NCI-H2107 treated with DMSO at 0.1 percent for 48 hours (cell line): Measurements from ENCODE around the gene MED27.

Source experiments
- DNase-seq: peaks from one replicate; lab custom pipeline; 2025; ENCODE audit not compliant: unreplicated experiment; lab: John Stamatoyannopoulos, UW

Gene MED27

GRCh38 chr9:132044176-132044875, 35.3 kb downstream of the MED27 start:
- no peak for DNase-seq

DNA sequence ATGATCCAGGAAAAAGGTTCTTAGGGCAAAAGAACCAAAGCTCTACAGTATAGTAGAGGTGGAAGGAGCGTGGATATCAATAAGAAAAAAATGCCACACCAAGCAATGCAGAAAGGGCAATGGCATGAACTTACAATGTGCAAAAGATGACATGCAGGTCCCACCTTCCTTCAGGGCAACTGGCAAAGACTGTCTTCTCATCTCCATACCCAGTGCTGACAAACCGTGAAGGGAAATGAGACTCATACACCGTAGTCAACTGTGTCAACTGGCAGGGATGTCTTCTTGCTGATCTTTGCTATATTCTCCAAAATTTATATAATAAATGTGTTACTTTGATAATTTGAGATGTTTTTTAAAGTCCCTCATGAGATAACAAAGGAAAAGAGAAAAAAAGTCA, 36.0 kb downstream of the MED27 start:
- no peak for DNase-seq

GRCh38 chr9:132042324-132042723, 37.3 kb downstream of the MED27 start:
- DNase-seq = no peak

DNA sequence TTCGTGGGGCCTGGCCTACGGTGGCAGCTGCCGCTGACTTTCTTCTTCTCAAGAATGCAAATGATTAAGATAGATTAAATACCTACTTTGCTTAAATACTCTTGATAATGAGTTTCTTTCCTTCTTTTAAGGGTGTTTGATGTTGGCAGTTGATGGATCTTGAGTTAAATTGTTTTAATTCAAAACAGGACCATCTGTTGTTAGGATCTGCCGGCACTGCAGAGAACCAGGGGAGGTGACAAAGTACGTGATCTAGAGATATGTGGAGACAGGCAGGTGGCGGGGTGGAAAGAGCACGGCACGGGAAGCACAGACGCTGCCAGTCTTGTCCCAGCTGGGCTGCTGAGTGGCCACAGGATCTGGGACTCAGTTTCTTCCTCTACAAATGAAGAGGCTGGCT, 37.9 kb downstream of the MED27 start:
- DNase-seq = no peak

DNA sequence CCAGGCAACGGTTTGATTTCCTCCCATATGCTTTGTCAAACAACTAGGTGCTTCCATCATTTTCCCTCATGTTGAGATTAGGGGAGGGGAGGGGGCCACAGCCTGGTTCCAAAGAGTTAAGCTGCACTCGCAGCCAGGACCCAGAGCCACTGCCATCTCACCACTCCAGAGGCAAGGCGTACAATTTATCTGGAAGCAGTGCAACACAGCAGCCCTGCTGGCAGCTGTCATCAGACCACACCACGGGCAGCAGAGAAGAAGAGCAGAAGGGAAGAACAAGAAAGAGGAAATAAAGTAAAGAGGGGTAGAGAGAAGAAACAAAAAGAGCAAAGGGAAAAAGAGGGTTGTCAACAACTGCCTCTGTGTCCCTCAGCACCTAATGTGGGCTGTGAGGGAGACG, 38.9 kb downstream of the MED27 start:
- DNase-seq = no peak

- DNase-seq = no peak
Observed at GRCh38 chr9:132040246-132040645, 39.4 kb downstream of the MED27 start.

- DNase-seq = no peak
Observed at GRCh38 chr9:132039284-132039683, 40.4 kb downstream of the MED27 start.

GRCh38 chr9:132037458-132037857, 42.2 kb downstream of the MED27 start:
- DNase-seq = peak; percentile 91

DNA sequence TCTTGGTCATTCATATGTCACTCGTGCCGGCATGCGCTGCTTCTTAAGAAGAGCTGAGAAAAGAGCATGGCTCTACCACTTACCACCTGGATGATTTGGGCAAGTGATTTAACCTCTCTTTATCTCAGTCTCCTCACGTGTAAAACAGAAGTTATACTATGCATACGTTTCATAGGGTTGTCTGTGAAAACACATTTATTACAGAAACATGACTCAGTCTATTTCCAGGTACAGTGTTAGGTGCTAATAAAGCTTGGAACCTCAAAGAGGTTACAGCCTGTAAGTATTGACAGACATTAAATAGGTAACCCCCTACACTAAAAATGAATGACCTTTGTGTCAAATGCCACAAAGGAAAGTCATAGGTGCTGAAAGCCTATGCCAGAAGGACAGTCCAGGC, 43.1 kb downstream of the MED27 start:
- DNase-seq = no peak

DNA sequence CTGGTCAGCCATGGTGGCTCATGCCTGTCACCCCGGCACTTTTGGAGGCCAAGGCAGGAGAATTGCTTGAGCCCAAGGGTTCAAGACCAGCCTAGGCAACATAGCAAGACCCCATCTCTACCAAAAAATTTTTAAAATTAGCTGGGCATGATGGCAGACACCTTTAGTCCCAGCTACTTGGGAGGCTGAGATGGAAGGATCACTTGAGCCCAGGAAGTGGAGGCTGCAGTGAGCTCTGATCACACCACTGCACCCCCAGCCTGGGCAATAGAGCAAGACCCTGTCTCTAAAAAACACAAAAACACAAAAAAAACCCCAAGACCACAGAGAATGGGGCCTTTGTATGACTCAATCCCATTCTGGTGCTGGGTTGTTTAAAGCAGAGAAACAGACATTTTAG, 44.0 kb downstream of the MED27 start:
- no peak for DNase-seq

DNA sequence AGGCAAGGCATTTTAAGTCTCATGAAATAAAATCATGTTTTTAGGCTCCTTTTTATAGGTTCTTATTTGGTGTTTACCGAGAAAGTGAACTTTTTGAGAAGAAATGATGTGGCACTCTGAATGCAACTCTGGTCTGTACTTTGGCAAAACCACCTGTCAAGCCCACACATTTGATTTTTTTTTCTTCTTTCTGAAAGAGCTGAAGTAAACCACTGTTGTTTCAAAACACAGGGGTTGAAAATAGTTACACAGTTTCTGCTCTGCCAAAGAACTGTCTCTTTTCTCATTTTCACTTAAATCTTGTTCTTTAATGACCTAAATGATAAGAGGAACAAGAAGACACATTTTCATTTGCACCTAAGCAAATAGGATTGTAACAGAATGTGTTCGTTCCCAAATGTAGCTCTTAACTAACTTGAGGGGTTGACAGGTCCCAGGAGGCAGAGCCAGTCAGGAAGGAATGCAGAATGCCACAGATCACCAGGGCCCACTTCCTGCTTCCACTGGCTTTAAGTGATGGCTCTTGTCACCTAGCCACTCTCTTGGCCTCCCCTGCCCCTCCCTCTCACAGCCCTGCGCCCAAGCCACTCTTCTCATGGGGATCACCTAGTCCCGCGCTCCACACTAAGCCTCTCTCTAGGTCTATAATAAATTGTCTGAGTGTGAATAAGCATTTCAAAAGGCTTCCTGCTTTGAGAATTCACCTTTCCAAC, 47.3 kb downstream of the MED27 start:
- DNase-seq = no peak

GRCh38 chr9:132031467-132032237, 48.0 kb downstream of the MED27 start:
- DNase-seq = no peak

DNA sequence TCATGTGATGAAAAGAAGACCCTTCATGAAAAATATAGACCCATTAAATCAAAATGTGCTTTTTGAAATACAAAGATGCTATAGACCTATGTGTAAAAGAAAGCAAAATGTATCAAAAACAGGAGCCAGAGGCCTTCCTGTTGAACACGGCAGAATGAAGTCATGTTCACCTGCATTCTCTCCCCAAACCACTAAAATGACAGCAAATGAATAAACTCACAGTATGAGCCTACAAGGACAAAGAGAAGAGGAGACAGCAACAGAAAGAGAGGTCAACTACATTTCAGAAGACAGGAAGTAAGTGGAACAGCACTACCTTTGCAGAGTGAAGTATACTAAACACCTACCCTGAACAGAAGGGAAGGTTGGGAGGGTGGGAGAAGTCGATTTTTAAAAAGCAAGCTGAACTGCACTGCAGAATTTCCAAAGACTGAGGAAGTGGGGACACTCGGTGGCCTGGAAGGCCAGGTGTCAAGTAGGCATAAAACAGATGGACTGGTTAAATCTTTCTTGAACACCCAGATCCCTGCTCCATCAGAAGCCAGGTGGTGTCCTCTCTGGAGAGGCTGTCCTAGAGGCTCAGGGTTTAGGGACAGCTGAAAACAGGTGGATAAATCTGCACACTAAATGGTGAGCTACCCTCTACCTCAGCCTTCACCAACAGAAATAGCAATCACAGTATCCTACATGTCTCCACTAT, 48.9 kb downstream of the MED27 start:
- DNase-seq = no peak

DNA sequence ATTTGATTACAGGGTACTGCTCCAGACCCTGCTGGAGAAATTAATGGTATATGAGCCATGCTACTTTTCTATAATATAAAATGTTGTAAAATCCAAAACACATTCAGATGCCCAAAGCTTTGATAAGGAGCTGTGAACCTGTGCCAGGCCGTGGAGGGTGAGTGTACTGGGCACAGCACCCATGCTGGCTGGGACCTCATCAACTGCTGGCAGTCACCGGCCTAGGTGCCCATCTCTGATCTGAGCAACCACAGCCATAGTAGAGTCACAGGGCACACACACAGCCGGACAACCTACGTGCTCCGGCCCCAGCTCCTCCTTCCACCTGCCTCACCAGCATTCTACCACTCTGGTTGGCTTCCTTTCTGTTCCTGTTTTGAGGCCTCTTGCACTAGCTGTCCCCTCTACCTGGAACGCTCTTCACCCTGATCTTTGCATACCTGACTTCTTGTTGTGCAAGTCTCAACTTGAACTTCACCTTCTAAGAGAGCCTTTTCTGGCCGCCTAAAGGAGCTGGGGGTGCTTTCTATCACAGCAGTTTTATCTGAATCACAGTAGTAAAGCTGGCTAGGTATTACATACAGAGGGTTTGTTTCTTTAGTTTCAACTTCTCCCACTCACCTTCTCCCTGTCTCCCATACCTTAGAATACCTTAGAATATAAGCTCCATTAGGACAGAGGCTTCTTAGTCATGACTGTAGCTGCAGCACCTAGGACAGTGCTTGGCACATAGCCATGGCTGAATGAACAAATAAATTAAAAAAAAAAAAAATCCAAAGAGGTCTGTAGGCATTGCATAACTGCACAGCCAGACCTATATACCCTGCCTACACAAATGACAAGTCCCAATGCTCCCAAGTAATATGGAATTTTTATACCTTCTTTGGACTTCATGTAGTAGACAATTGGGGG, 51.7 kb downstream of the MED27 start:
- DNase-seq = no peak

DNA sequence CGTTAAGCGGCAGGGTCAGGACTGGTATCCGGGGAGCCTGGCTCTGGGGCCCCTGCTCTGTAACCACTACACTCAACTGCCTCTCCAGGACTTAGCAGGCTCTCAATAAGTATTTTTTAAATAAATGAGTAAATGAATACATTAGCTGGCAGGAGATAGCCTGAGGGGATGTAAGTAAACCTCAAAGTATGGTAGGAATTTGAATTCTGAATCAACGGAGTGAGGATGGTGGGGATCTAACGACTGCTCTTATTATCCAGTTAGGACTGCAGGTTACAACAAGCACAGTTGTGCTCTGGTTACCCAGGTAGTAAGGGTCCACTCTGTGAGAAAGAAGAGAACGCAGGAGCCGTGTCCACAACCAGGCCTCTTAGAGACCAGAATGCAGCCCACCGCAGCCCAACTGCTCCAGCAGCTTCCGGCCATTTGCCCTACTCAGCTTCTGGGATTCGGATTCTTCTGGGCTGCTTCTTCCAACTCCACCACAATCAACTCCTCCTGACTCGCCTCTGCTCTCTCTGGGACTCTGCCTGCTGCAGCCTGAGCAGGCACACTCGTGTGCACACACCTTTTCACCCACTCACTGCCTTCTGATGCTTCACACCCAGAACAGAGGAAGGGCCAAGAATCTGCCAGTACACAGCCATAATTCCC, 52.6 kb downstream of the MED27 start:
- no peak for DNase-seq

- DNase-seq = no peak
Observed at GRCh38 chr9:132025766-132026165, 53.9 kb downstream of the MED27 start.

- no peak for DNase-seq
Observed at GRCh38 chr9:132024589-132024988, 55.1 kb downstream of the MED27 start.

GRCh38 chr9:132023419-132024180, 56.1 kb downstream of the MED27 start:
- peak; percentile 37 for DNase-seq
